Ishikawa (cell line): Measurements from ENCODE around the gene EDEM1.

Experiments
- CEBPB ChIP-seq: IDR thresholded peaks from 2 replicates; pipeline ENCODE4 v1.6.1; 2012
- EP300 ChIP-seq: IDR thresholded peaks from 2 replicates; pipeline ENCODE4 v1.6.1; 2012; ENCODE audit warnings: borderline replicate concordance
- TAF1 ChIP-seq: IDR thresholded peaks from 2 replicates; pipeline ENCODE4 v1.6.1; 2012; ENCODE audit warnings: low read depth, mild to moderate bottlenecking
- USF1 ChIP-seq: IDR thresholded peaks from 2 replicates; pipeline ENCODE4 v1.6.1; 2012
- YY1 ChIP-seq: IDR thresholded peaks from 2 replicates; pipeline ENCODE4 v1.6.1; 2012; ENCODE audit warnings: low read depth

- TF ChIP-seq CEBPB (no peak), YY1 (no peak), EP300 (no peak), USF1 (no peak), TAF1 (no peak)
Measured at GRCh38 chr3:5170975-5171374, 16.5 kb upstream of the EDEM1 start.
